Brain microvascular endothelial cell (primary cell): ENCODE results near the gene SQOR.

Experiments used
- DNase-seq: peaks from one replicate; pipeline ENCODE4 v3.0.0-alpha.2; 2020
- H3K27ac ChIP-seq: fragments of 250-450 bp; sonication (Bioruptor Pico); 2 replicates; pipeline ENCODE4 v1.5.1; 2020; ENCODE audit warnings: mild to moderate bottlenecking, moderate library complexity
- H3K27me3 ChIP-seq: fragments of 250-450 bp; sonication (Bioruptor Pico); replicated peaks from 2 replicates; pipeline ENCODE4 v1.5.1; 2020; ENCODE audit warnings: mild to moderate bottlenecking
- H3K36me3 ChIP-seq: fragments of 250-450 bp; sonication (Bioruptor Pico); replicated peaks from 2 replicates; pipeline ENCODE4 v1.5.1; 2020; ENCODE audit warnings: mild to moderate bottlenecking
- H3K4me3 ChIP-seq: 2 replicates; pipeline ENCODE4 v1.5.1; 2011; ENCODE audit warnings: low read depth, mild to moderate bottlenecking, control low read depth, low read length, moderate library complexity
- in situ Hi-C: cut with HindIII; loops from 2 replicates; pipeline ENCODE4 v1.10.0; 2017; ENCODE audit warnings: low sequenced_read_pairs, low pct_ligation_motif_present
- TF ChIP-seq, protein P1 (sequence below): IDR thresholded peaks from 2 replicates; pipeline ENCODE4 v1.5.1; 2011; ENCODE audit warnings: low read depth, mild to moderate bottlenecking, moderate library complexity, low read length, control low read depth, inconsistent platforms; ENCODE audit errors: missing control alignments

SQOR gene

DNA sequence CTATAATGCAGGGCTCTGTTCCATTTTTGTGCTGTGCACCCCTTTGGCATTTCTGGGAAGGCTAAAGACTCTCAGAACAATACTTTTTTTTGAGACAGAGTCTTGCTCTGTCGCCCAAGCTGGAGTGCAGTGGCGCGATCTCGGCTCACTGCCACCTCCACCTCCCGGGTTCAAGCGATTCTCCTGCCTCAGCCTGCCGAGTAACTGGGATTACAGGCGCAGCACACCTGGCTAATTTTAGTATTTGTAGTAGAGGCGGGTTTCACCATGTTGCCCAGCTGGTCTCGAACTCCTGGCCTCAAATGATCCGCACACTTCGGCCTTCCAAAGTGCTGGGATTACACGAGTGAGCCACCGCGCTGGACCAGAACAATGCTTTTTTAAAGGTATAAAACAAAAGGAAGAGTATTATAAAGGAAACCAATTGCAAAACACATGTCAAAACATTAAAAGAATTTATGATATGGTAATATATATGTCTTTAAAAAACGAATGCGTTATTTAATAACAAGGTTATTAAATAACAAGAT, 999 bp downstream of the SQOR start:
- Histone ChIP-seq H3K27me3 (no peaks in the 10 kb centered on the region), H3K36me3 (no peaks in the 10 kb centered on the region), H3K4me3 (peak overlapping the region; percentile 67), H3K27ac (no peak overlapping the region)
- in situ Hi-C loops = no loop called here
- TF ChIP-seq, protein P1, sequence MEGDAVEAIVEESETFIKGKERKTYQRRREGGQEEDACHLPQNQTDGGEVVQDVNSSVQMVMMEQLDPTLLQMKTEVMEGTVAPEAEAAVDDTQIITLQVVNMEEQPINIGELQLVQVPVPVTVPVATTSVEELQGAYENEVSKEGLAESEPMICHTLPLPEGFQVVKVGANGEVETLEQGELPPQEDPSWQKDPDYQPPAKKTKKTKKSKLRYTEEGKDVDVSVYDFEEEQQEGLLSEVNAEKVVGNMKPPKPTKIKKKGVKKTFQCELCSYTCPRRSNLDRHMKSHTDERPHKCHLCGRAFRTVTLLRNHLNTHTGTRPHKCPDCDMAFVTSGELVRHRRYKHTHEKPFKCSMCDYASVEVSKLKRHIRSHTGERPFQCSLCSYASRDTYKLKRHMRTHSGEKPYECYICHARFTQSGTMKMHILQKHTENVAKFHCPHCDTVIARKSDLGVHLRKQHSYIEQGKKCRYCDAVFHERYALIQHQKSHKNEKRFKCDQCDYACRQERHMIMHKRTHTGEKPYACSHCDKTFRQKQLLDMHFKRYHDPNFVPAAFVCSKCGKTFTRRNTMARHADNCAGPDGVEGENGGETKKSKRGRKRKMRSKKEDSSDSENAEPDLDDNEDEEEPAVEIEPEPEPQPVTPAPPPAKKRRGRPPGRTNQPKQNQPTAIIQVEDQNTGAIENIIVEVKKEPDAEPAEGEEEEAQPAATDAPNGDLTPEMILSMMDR = no peak
- DNase-seq = no peak

DNA sequence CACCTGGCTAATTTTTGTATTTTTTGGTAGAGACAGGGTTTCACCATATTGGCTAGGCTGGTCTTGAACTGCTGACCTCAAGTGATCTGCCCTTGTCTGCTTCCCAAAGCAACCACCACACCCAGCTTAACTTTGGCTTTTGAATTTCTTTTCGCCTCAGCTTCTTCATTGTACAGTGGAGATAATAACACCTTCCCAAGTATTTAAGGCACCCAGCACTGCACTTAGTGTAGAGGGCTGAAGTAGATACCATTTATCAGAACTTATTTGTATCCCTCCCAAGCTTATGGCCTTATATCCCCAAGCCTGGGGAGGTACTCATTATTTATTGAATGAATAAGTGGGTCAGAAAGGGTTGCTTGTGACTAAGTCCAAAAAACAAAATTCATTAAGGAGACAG, 2.3 kb downstream of the SQOR start:
- Histone ChIP-seq H3K27ac (peak overlapping the region; percentile 86), H3K36me3 (no peaks in the 10 kb centered on the region), H3K27me3 (no peaks in the 10 kb centered on the region), H3K4me3 (no peak overlapping the region)
- TF ChIP-seq, protein P1 = no peak
- in situ Hi-C loops = no loop called here
- no peak for DNase-seq

DNA sequence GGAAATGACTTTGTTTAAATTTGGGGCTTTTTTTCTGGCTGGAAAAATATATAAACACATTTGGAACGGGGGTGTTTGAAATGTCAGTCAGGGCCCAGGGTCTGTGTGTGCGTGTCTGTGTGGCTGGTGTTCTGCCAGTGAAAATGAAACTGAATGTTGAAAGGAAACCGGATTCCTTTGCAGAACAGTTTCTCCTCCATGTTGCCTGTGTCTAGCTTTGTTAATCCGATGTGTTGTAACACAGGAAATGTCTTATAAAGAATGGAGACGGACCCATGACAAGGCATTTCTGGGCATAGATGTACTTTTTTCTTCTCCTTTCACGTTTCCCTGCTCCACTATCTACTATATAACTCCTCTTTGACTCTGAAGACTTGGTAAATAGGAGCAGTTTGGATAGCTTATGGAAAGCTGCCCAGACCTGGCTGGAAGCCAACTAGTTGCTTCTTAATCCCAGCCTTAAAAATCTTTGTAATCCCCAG, 2.8 kb downstream of the SQOR start:
- Histone ChIP-seq H3K27me3 (no peaks in the 10 kb centered on the region), H3K4me3 (no peak overlapping the region), H3K27ac (peak overlapping the region; percentile 86), H3K36me3 (no peaks in the 10 kb centered on the region)
- peak; percentile 77 for DNase-seq
- TF ChIP-seq, protein P1 = no peak
- in situ Hi-C loops = no loop called here

DNA sequence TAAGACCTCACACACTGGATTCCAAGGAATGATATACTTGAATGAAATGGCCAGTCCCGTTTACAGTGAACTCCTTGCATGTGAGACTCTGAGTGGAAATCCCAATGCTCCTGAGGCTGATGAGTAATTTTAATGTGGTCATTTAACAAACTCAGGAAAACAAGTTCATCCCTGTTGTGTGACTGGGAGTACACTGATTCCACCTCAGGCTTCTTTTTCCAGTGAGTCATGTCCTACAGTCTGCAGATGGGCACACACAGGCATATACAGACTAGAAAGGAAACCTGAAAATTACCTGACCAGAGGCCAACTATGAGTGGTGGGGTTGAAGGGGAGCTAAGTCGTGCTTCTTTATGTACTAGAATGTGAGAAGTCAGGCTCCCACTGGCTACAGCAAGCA, 5.8 kb downstream of the SQOR start:
- in situ Hi-C loops = no loop called here
- Histone ChIP-seq H3K27me3 (no peaks in the 10 kb centered on the region), H3K27ac (peak overlapping the region; percentile 95), H3K36me3 (no peaks in the 10 kb centered on the region), H3K4me3 (no peak overlapping the region)
- TF ChIP-seq, protein P1 = no peak
- peak; percentile 92 for DNase-seq

DNA sequence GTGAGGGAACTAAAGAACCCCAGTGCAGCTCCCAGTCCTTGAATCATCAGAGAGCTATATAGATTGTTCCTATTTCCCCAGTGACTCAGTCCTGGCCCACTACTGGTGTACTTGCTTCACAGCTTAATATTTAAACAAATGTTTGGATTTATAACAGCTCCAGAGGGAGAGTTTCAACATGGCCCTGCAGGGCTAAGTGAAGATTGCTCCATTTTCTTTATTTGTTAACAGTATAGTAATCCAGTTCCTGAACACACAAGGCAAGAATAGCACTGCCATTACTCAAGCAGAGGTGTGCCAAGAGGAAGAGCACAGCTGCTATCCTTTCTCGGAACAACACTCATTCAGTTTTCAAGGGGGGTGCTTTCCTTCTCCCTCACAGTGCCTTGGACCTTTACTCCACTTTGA, 6.5 kb downstream of the SQOR start:
- H3K4me3 ChIP-seq = no peak overlapping the region
- TF ChIP-seq, protein P1 = peak; percentile 14
- H3K27me3 ChIP-seq = no peaks in the 10 kb centered on the region
- DNase-seq = peak; percentile 80
- in situ Hi-C loops = no loop called here
- H3K36me3 ChIP-seq = no peaks in the 10 kb centered on the region
- peak overlapping the region; percentile 95 for H3K27ac ChIP-seq
